HCT116 (cell line): Measurements from ENCODE around the gene PRRT4. TPM values are rescaled to one million over a fixed set of nuclear protein-coding genes. Genes with fewer than 3 reads are reported as not detected.

Experiments
- ATAC-seq: fragments of 200-7000 bp; cut with Tn5 transposase; 2 replicates; pipeline ENCODE4 v1.9.1; 2020; ENCODE audit warnings: mild to moderate bottlenecking, moderate library complexity
- BruUV-seq: library from RNA; stranded (reverse); fragments of 400-500 nt; replicated peaks from 2 replicates; lab custom pipeline; 2021; lab: Mats Ljungman, UMichigan
- CTCF ChIA-PET: fragments of 300-600 bp; sonication (Branson Sonifier 250); formaldehyde crosslinking; loops from one replicate; lab custom pipeline; 2021; ENCODE audit warnings: antibody characterized with exemption; lab: Charles Lee
- POLR2A ChIA-PET: fragments of 300-600, 350-600 bp; sonication (Branson Sonifier 250); formaldehyde crosslinking; loops from one replicate; lab custom pipeline; 2021; ENCODE audit warnings: antibody characterized with exemption; lab: Charles Lee
- RAD21 ChIA-PET, 2 experiments: fragments of 300-600 bp; sonication (Branson Sonifier 250); formaldehyde crosslinking; loops; one replicate each; lab custom pipeline; 2023; ENCODE audit warnings: low total read pairs in 2 of 2; ENCODE audit not compliant: uncharacterized antibody in 2 of 2, unreplicated experiment in 2 of 2, low non-redundant PET in 1 of 2; lab: Charles Lee
- DNase-seq: peaks from one replicate; pipeline ENCODE4 v3.0.0-alpha.2; 2010; ENCODE audit warnings: low read depth, low spot score
- H2AFZ ChIP-seq: fragments of 200-600 bp; shearing (Covaris generic), sonication (generic); 2 replicates; pipeline ENCODE4 v1.6.1; 2017; ENCODE audit warnings: low read depth, mixed run types, mixed read lengths, antibody characterized with exemption, low read length; ENCODE audit not compliant: poor library complexity, severe bottlenecking
- H3K27ac ChIP-seq: 2 replicates; pipeline ENCODE4 v1.5.1; 2012; ENCODE audit warnings: low read depth, low read length
- H3K27me3 ChIP-seq: fragments of 200-600 bp; sonication (generic); 2 replicates; pipeline ENCODE4 v1.6.1; 2016; ENCODE audit warnings: mixed run types, low read length, mixed read lengths; ENCODE audit not compliant: insufficient read depth
- H3K36me3 ChIP-seq, 2 experiments: fragments of 200-500 bp in 1 of 2; fragments of 200-600 bp in 1 of 2; sonication (Bioruptor generic) in 1 of 2; sonication (generic) in 1 of 2; 2 replicates each; pipeline versions ENCODE4 v1.5.1 to v1.6.1; 2014 to 2016; ENCODE audit warnings: low read length in 2 of 2, inconsistent platforms in 1 of 2, mixed read lengths in 1 of 2, mixed run types in 1 of 2; ENCODE audit not compliant: insufficient read depth in 2 of 2, control insufficient read depth in 1 of 2
- H3K4me1 ChIP-seq, 2 experiments: fragments of 200-600 bp in 1 of 2; sonication (generic) in 1 of 2; 2 replicates each; pipeline versions ENCODE4 v1.5.1 to v1.6.1; 2012 to 2017; ENCODE audit warnings: low read length in 2 of 2, inconsistent platforms in 1 of 2, mild to moderate bottlenecking in 1 of 2, mixed read lengths in 1 of 2, mixed run types in 1 of 2, moderate library complexity in 1 of 2; ENCODE audit not compliant: insufficient read depth in 2 of 2, control insufficient read depth in 1 of 2
- H3K4me2 ChIP-seq: fragments of 200-600 bp; sonication (generic); 2 replicates; pipeline ENCODE4 v1.6.1; 2017; ENCODE audit warnings: mixed run types, low read length, mixed read lengths
- H3K4me3 ChIP-seq, 2 experiments: fragments of 200-600 bp in 1 of 2; sonication (generic) in 1 of 2; replicated peaks in 1 of 2; 2 replicates each; pipeline ENCODE4 v1.5.1; 2011 to 2016; ENCODE audit warnings: low read length in 2 of 2, control low read depth in 1 of 2, low read depth in 1 of 2, mild to moderate bottlenecking in 1 of 2, mixed read lengths in 1 of 2, mixed run types in 1 of 2
- H3K79me2 ChIP-seq: fragments of 200-600 bp; sonication (generic); 2 replicates; pipeline ENCODE4 v1.6.1; 2017; ENCODE audit warnings: mild to moderate bottlenecking, mixed run types, low read length, moderate library complexity, mixed read lengths; ENCODE audit not compliant: insufficient read depth
- H3K9ac ChIP-seq: fragments of 200-600 bp; sonication (generic); 2 replicates; pipeline ENCODE4 v1.6.1; 2016; ENCODE audit warnings: low read length, mixed read lengths
- H3K9me2 ChIP-seq: fragments of 200-600 bp; sonication (generic), shearing (Covaris generic); 2 replicates; pipeline ENCODE4 v1.6.1; 2017; ENCODE audit warnings: mixed run types, mild to moderate bottlenecking, moderate library complexity; ENCODE audit not compliant: insufficient read depth
- H3K9me3 ChIP-seq, 2 experiments: fragments of 200-500 bp in 1 of 2; fragments of 200-600 bp in 1 of 2; sonication (Bioruptor generic) in 1 of 2; sonication (generic) in 1 of 2; 2 replicates each; pipeline ENCODE4 v1.6.1; 2014 to 2017; ENCODE audit warnings: low read length in 2 of 2, mixed read lengths in 2 of 2, inconsistent platforms in 1 of 2, low read depth in 1 of 2, mild to moderate bottlenecking in 1 of 2, mixed run types in 1 of 2, moderate library complexity in 1 of 2; ENCODE audit not compliant: control insufficient read depth in 1 of 2, insufficient read depth in 1 of 2
- H4K20me1 ChIP-seq: fragments of 200-600 bp; sonication (generic), shearing (Covaris generic); 2 replicates; pipeline ENCODE4 v1.6.1; 2017; ENCODE audit warnings: mixed run types, mild to moderate bottlenecking, moderate library complexity; ENCODE audit not compliant: insufficient read depth
- ATF3 ChIP-seq: IDR thresholded peaks from 2 replicates; pipeline ENCODE4 v1.6.1; 2012
- CBX3 ChIP-seq: IDR thresholded peaks from 2 replicates; pipeline ENCODE4 v1.6.1; 2012; ENCODE audit warnings: low read depth
- CEBPB ChIP-seq: IDR thresholded peaks from 2 replicates; pipeline ENCODE4 v1.6.1; 2012; ENCODE audit warnings: low read depth
- CTCF ChIP-seq, 3 experiments: fragments of 200-600 bp in 1 of 3; sonication (generic) in 1 of 3; IDR thresholded peaks in 2 of 3; conservative IDR thresholded peaks in 1 of 3; 2 replicates each; pipeline ENCODE4 v1.5.1; 2012 to 2017; ENCODE audit warnings: low read depth in 2 of 3, low read length in 2 of 3, antibody characterized with exemption in 1 of 3, borderline replicate concordance in 1 of 3, control low read depth in 1 of 3, mild to moderate bottlenecking in 1 of 3, mixed read lengths in 1 of 3, mixed run types in 1 of 3, moderate library complexity in 1 of 3; ENCODE audit not compliant: insufficient read depth in 1 of 3
- EGR1 ChIP-seq: IDR thresholded peaks from 2 replicates; pipeline ENCODE4 v1.6.1; 2012; ENCODE audit warnings: low read depth
- ELF1 ChIP-seq: IDR thresholded peaks from 2 replicates; pipeline ENCODE4 v1.6.1; 2012; ENCODE audit warnings: low read depth, borderline replicate concordance
- EZH2 ChIP-seq: fragments of 200-600 bp; sonication (generic); IDR thresholded peaks from 2 replicates; pipeline ENCODE4 v1.6.1; 2017; ENCODE audit warnings: antibody characterized with exemption, mixed run types
- EZH2phosphoT487 ChIP-seq: fragments of 200-600 bp; IDR thresholded peaks from 2 replicates; pipeline ENCODE4 v1.6.1; 2018; ENCODE audit warnings: antibody characterized with exemption, borderline replicate concordance
- JUND ChIP-seq: IDR thresholded peaks from 2 replicates; pipeline ENCODE4 v1.6.1; 2012
- MAX ChIP-seq: IDR thresholded peaks from 2 replicates; pipeline ENCODE4 v1.6.1; 2012
- POLR2A ChIP-seq: IDR thresholded peaks from 2 replicates; pipeline ENCODE4 v1.7.0; 2011; ENCODE audit warnings: borderline replicate concordance; ENCODE audit not compliant: insufficient read depth, insufficient read length; ENCODE audit errors: extremely low read depth
- POLR2AphosphoS5 ChIP-seq: IDR thresholded peaks from 2 replicates; pipeline ENCODE4 v1.6.1; 2011; ENCODE audit warnings: mild to moderate bottlenecking, low read depth, low read length, moderate library complexity
- RAD21 ChIP-seq: IDR thresholded peaks from 2 replicates; pipeline ENCODE4 v1.6.1; 2012; ENCODE audit warnings: low read depth, mild to moderate bottlenecking
- REST ChIP-seq: IDR thresholded peaks from 2 replicates; pipeline ENCODE4 v1.6.1; 2012; ENCODE audit warnings: low read depth
- SIN3A ChIP-seq: IDR thresholded peaks from 2 replicates; pipeline ENCODE4 v1.6.1; 2012; ENCODE audit warnings: low read depth
- SRF ChIP-seq: IDR thresholded peaks from 2 replicates; pipeline ENCODE4 v1.6.1; 2012; ENCODE audit warnings: low read depth
- ZFX ChIP-seq: fragments of 450-650 bp; IDR thresholded peaks from 2 replicates; pipeline ENCODE4 v1.6.1; 2017
- intact Hi-C: fragments of 100-400 bp; cut with micrococcal nuclease; formaldehyde crosslinking; loops from 2 replicates; pipeline ENCODE4 v1.10.0; 2022
- total RNA-seq: library from RNA; stranded (reverse); gene quantifications from one replicate; pipeline ENCODE4 v1.2.1, GENCODE V29; 2021; ENCODE audit not compliant: unreplicated experiment

Gene PRRT4
- total RNA-seq, 1 experiment from 2014 or later, result 4.0 TPM

GRCh38 chr7:128350708-128351295, 10.7 kb downstream of the PRRT4 start:
- ChIA-PET POLR2A (no interaction called here), CTCF (interaction anchor here (1.3 kb wide), 1 partner anchor 111 kb away, joined by 3 read pairs; no protein-coding TSS in a partner anchor), RAD21 (no interaction called here)
- no peak overlapping the region for H3K9ac ChIP-seq
- no peak for TF ChIP-seq ZFX
- no peak for TF ChIP-seq POLR2AphosphoS5
- H3K27ac ChIP-seq, result no peak overlapping the region
- BruUV-seq, result no TSS peak
- H4K20me1 ChIP-seq, result no peaks in the 10 kb centered on the region
- DNase-seq (no peak), ATAC-seq (no peak)
- no peaks in the 10 kb centered on the region for H3K4me1 ChIP-seq
- H2AFZ ChIP-seq, result no peak overlapping the region
- no peak overlapping the region for H3K4me2 ChIP-seq
- no peaks in the 10 kb centered on the region for H3K9me2 ChIP-seq
- H3K79me2 ChIP-seq, result no peaks in the 10 kb centered on the region
- no peaks in the 10 kb centered on the region for H3K36me3 ChIP-seq
- no peaks in the 10 kb centered on the region for H3K9me3 ChIP-seq
- no peak overlapping the region for H3K4me3 ChIP-seq
- intact Hi-C loops, result no loop called here
- H3K27me3 ChIP-seq, result no peaks in the 10 kb centered on the region

- Histone ChIP-seq H3K79me2 (no peaks in the 10 kb centered on the region), H3K9me2 (no peaks in the 10 kb centered on the region), H4K20me1 (no peaks in the 10 kb centered on the region), H3K9ac (no peak overlapping the region), H3K9me3 (no peaks in the 10 kb centered on the region), H2AFZ (no peak overlapping the region), H3K4me2 (no peak overlapping the region), H3K4me3 (no peak overlapping the region), H3K27ac (no peak overlapping the region), H3K27me3 (no peaks in the 10 kb centered on the region), H3K4me1 (no peaks in the 10 kb centered on the region), H3K36me3 (no peaks in the 10 kb centered on the region)
- POLR2A ChIA-PET, result no interaction called here
- DNase-seq (no peak), ATAC-seq (no peak)
- CTCF ChIA-PET, result interaction anchor here (1.3 to 3.3 kb wide), 2 partner anchors 39 to 112 kb away, joined by 3 to 134 read pairs; no protein-coding TSS in a partner anchor
- RAD21 ChIA-PET, result no interaction called here
- intact Hi-C loops, result no loop called here
- no TSS peak for BruUV-seq
- no peak for TF ChIP-seq CBX3
- TF ChIP-seq CTCF (IDR thresholded peaks at IDR 0.05 in 2 of 3, conservative IDR thresholded peaks at IDR 0.05 in 1 of 3; ENCODE audit: borderline replicate concordance in 1 of 3, insufficient read depth in 1 of 3, low read depth in 2 of 3, low read length in 2 of 3), result no peak
- TF ChIP-seq ATF3, result no peak
- TF ChIP-seq SIN3A, result no peak
- no peak for TF ChIP-seq POLR2A
- no peak for TF ChIP-seq ZFX
- TF ChIP-seq EGR1, result no peak
- no peak for TF ChIP-seq EZH2
- no peak for TF ChIP-seq JUND
- no peak for TF ChIP-seq RAD21
- no peak for TF ChIP-seq ELF1
- TF ChIP-seq POLR2AphosphoS5, result no peak
- no peak for TF ChIP-seq MAX
- no peak for TF ChIP-seq SRF
- no peak for TF ChIP-seq EZH2phosphoT487
- no peak for TF ChIP-seq REST
- TF ChIP-seq CEBPB, result no peak
Measured at GRCh38 chr7:128349466-128349825, 12.0 kb downstream of the PRRT4 start.
